ENCODE measurements around the gene STON2.

Gene STON2

DNA sequence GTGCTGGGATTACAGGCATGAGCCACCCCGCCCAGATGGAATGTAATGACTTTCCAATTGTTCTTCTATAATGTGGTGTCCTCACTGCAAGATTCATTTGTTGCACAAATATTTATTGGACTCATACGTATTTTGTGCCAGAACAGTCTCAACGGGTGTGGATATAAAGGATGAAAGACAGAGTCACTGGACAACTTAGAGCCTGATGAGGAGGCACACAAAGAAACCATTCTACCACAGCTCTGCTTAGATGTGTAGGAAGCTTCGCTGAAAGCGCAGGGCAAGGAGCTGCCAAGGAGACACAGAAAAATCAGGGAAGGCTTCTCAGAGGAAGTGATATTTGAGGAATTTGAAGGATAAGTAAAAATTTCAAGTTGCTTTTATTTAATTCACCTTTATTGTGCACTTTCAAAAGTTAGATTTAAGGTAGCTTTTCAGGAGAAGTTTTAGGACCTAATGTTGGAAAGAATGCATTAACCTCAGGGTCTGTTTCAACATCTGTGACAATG is 41.6 kb upstream of the STON2 start:
- H3K4me3 ChIP-seq (ENCODE audit: low read depth, low read length) = no peak overlapping the region
- no peak overlapping the region for H3K27ac ChIP-seq
- TF ChIP-seq, protein P1, sequence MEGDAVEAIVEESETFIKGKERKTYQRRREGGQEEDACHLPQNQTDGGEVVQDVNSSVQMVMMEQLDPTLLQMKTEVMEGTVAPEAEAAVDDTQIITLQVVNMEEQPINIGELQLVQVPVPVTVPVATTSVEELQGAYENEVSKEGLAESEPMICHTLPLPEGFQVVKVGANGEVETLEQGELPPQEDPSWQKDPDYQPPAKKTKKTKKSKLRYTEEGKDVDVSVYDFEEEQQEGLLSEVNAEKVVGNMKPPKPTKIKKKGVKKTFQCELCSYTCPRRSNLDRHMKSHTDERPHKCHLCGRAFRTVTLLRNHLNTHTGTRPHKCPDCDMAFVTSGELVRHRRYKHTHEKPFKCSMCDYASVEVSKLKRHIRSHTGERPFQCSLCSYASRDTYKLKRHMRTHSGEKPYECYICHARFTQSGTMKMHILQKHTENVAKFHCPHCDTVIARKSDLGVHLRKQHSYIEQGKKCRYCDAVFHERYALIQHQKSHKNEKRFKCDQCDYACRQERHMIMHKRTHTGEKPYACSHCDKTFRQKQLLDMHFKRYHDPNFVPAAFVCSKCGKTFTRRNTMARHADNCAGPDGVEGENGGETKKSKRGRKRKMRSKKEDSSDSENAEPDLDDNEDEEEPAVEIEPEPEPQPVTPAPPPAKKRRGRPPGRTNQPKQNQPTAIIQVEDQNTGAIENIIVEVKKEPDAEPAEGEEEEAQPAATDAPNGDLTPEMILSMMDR (IDR thresholded peaks at IDR 0.05; ENCODE audit: low read depth, low read length, missing control alignments) = no peak
- in situ Hi-C loops (cut with HindIII; ENCODE audit: low pct_ligation_motif_present, low sequenced_read_pairs) = no loop called here
- no peaks in the 10 kb centered on the region for H3K36me3 ChIP-seq (replicated peaks)
- peaks cover 16% of the 10 kb centered on the region for H3K27me3 ChIP-seq (replicated peaks)
- no peak for DNase-seq

DNA sequence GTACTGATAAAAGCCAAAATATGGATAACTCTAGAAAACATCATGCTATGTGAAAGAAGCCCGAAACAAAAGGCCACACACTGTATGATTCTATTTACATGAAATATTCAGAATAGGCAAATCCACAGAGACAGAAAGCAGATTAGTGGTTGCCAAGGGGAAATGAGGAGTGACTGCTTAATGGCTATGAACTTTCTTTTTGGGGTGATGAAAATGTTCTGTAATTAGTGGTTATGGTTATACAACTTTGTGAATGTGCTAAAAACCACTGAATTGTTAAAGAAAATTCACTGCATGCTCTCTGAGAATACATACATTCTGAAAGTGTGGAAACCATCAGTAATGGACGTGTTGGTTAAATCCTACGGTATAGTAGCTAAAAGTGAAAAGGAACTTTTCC is 39.9 kb upstream of the STON2 start:
- no peak overlapping the region for H3K27ac ChIP-seq
- H3K4me3 ChIP-seq (ENCODE audit: low read depth, low read length) = no peak overlapping the region
- TF ChIP-seq, protein P1 (IDR thresholded peaks at IDR 0.05; ENCODE audit: low read depth, low read length, missing control alignments) = no peak
- H3K27me3 ChIP-seq (replicated peaks) = peaks cover 29% of the 10 kb centered on the region
- H3K36me3 ChIP-seq (replicated peaks) = no peaks in the 10 kb centered on the region
- DNase-seq = no peak
- in situ Hi-C loops (cut with HindIII; ENCODE audit: low pct_ligation_motif_present, low sequenced_read_pairs) = no loop called here

GRCh38 chr14:81437244-81437643 is 37.1 kb upstream of the STON2 start:
- H3K4me3 ChIP-seq (ENCODE audit: low read depth, low read length) = no peak overlapping the region
- no peak overlapping the region for H3K27ac ChIP-seq
- no peak for DNase-seq
- TF ChIP-seq, protein P1 (IDR thresholded peaks at IDR 0.05; ENCODE audit: low read depth, low read length, missing control alignments) = no peak
- peaks cover 43% of the 10 kb centered on the region for H3K27me3 ChIP-seq (replicated peaks)
- in situ Hi-C loops (cut with HindIII; ENCODE audit: low pct_ligation_motif_present, low sequenced_read_pairs) = no loop called here
- no peaks in the 10 kb centered on the region for H3K36me3 ChIP-seq (replicated peaks)

- TF ChIP-seq, protein P1 (IDR thresholded peaks at IDR 0.05; ENCODE audit: low read depth, low read length, missing control alignments) = no peak
- Histone ChIP-seq H3K36me3 (replicated peaks) (no peaks in the 10 kb centered on the region), H3K27ac (no peak overlapping the region), H3K4me3 (ENCODE audit: low read depth, low read length) (peak overlapping the region; percentile 35), H3K27me3 (replicated peaks) (peaks cover 43% of the 10 kb centered on the region)
- in situ Hi-C loops (cut with HindIII; ENCODE audit: low pct_ligation_motif_present, low sequenced_read_pairs) = no loop called here
- DNase-seq = peak; percentile 23
Measured at GRCh38 chr14:81436296-81437138, 36.4 kb upstream of the STON2 start.

GRCh38 chr14:81435391-81436295 is 35.5 kb upstream of the STON2 start:
- TF ChIP-seq, protein P1 (IDR thresholded peaks at IDR 0.05; ENCODE audit: low read depth, low read length, missing control alignments) = no peak
- DNase-seq = no peak
- no peak overlapping the region for H3K27ac ChIP-seq
- H3K27me3 ChIP-seq (replicated peaks) = peaks cover 43% of the 10 kb centered on the region
- peak overlapping the region; percentile 5 for H3K4me3 ChIP-seq (ENCODE audit: low read depth, low read length)
- in situ Hi-C loops (cut with HindIII; ENCODE audit: low pct_ligation_motif_present, low sequenced_read_pairs) = no loop called here
- H3K36me3 ChIP-seq (replicated peaks) = no peaks in the 10 kb centered on the region
